Measurements from ENCODE around the gene AKAP8.
"Not testable (repeated sequence)": the region's sequence is repeated elsewhere in the genome, so short reads cannot be mapped to it uniquely, and the experiment has no call there.

Gene AKAP8

GRCh38 chr19:15353908-15354307, 25.7 kb downstream of the AKAP8 start:
- peaks cover 41% of the 10 kb centered on the region for H3K36me3 ChIP-seq (ENCODE audit: insufficient read depth, low read length)
- no peak overlapping the region for H3K9ac ChIP-seq (ENCODE audit: insufficient read length)
- TF ChIP-seq EZH2 (IDR thresholded peaks at IDR 0.05) (no peak), FOXP2 (optimal IDR thresholded peaks at IDR 0.05; ENCODE audit: control extremely low read depth, extremely low read length, insufficient read depth) (no peak), POLR2AphosphoS5 (IDR thresholded peaks at IDR 0.05; ENCODE audit: borderline replicate concordance, low read depth, low read length) (no peak)
- H3K27ac ChIP-seq, result no peak overlapping the region
- H3K4me3 ChIP-seq, result no peak overlapping the region
- H3K9me3 ChIP-seq (ENCODE audit: low read depth, low read length), result no peaks in the 10 kb centered on the region
- no peak for DNase-seq (ENCODE audit: low read depth, low spot score)

DNA sequence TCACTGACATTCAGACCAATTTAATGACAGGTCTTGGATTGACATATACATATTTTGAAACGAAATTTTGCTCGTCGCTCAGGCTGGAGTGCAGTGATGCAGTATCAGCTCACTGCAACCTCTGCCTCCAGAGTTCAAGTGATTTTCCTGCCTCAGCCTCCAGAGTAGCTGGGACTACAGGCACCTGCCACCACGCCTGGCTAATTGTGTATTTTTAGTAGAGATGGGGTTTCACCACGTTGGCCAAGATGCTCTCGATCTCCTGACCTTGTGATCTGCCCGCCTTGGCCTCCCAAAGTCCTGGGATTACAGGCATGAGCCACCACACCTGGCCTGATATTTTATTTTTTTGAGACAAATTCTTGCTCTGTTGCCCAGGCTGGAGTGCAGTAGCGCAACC, 27.1 kb downstream of the AKAP8 start:
- not testable (repeated sequence) for H3K27ac ChIP-seq; DNase-seq (ENCODE audit: low read depth, low spot score); H3K4me3 ChIP-seq; H3K9me3 ChIP-seq (ENCODE audit: low read depth, low read length); H3K9ac ChIP-seq (ENCODE audit: insufficient read length)
- H3K36me3 ChIP-seq (ENCODE audit: insufficient read depth, low read length), result peaks cover 28% of the 10 kb centered on the region

DNA sequence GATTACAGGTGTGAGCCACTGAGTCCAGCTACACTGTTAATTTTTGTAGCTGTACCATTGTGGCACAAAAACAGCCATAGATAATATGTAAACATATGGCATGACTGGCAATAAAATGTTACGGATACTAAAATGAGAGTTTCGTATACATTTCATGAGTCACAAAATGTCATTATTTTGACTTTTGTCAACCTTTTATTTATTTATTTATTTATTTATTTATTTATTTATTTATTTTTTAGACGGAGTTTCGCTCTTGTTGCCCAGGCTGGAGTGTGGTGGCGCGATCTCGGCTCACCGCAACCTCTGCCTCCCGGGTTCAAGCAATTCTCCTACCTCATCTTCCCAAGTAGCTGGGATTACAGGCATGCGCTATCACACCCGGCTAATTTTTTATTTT, 38.3 kb downstream of the AKAP8 start:
- H3K9me3 ChIP-seq (ENCODE audit: low read depth, low read length); H3K27ac ChIP-seq; DNase-seq (ENCODE audit: low read depth, low spot score); H3K9ac ChIP-seq (ENCODE audit: insufficient read length); H3K36me3 ChIP-seq (ENCODE audit: insufficient read depth, low read length); H3K4me3 ChIP-seq: not testable (repeated sequence)

DNA sequence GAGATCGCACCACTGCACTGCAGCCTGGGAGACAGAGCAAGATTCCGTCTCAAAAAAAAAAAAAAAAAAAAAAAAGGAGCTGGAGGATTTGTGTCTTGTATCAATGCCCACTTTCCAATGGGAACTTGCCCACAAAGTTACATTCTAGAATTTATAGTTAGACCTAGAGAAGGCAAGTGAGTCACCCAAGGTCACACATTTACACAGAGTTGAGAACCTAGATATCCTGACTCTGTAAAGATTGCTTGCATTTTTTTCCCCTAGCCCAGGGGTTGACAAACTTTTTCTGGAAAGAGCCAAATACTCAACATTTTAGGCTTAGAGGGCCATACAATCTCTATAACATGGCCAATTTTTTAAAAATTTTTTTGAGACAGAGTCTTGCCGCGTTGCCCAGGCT, 39.5 kb downstream of the AKAP8 start:
- DNase-seq (ENCODE audit: low read depth, low spot score), result no peak
- no peaks in the 10 kb centered on the region for H3K9me3 ChIP-seq (ENCODE audit: low read depth, low read length)
- no peak overlapping the region for H3K27ac ChIP-seq
- H3K9ac ChIP-seq (ENCODE audit: insufficient read length), result no peak overlapping the region
- H3K36me3 ChIP-seq (ENCODE audit: insufficient read depth, low read length), result peaks cover 2% of the 10 kb centered on the region; the same call in 1 of the 2 replicates
- TF ChIP-seq POLR2AphosphoS5 (IDR thresholded peaks at IDR 0.05; ENCODE audit: borderline replicate concordance, low read depth, low read length) (no peak), EZH2 (IDR thresholded peaks at IDR 0.05) (no peak), FOXP2 (optimal IDR thresholded peaks at IDR 0.05; ENCODE audit: control extremely low read depth, extremely low read length, insufficient read depth) (no peak)
- no peak overlapping the region for H3K4me3 ChIP-seq

DNA sequence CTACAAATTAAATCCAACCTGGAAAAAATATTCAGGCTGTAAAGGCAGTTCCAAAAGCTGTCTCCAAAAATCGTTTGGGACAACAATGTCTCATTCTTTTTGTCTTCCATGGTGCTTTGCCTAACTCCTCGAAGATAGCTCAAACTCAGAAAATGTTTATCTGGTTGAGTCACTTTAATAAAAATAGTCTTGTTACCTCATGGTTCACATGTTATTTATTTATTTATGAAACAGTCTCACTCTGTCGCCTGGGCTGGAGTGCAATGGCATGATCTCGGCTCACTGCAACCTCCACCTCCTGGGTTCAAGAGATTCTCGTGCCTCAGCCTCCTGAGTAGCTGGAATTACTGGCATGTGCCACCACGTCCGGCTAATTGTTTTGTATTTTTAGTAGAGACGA, 42.4 kb downstream of the AKAP8 start:
- Histone ChIP-seq H3K9ac (ENCODE audit: insufficient read length) (no peak overlapping the region), H3K36me3 (ENCODE audit: insufficient read depth, low read length) (no peaks in the 10 kb centered on the region), H3K27ac (no peak overlapping the region), H3K9me3 (ENCODE audit: low read depth, low read length) (no peaks in the 10 kb centered on the region), H3K4me3 (no peak overlapping the region)
- TF ChIP-seq POLR2AphosphoS5 (IDR thresholded peaks at IDR 0.05; ENCODE audit: borderline replicate concordance, low read depth, low read length), result no peak
- no peak for DNase-seq (ENCODE audit: low read depth, low spot score)

- not testable (repeated sequence) for H3K9me3 ChIP-seq (ENCODE audit: low read depth, low read length); H3K36me3 ChIP-seq (ENCODE audit: insufficient read depth, low read length); DNase-seq (ENCODE audit: low read depth, low spot score); H3K4me3 ChIP-seq; H3K27ac ChIP-seq; H3K9ac ChIP-seq (ENCODE audit: insufficient read length)
Observed at GRCh38 chr19:15335992-15336391, 43.6 kb downstream of the AKAP8 start.

DNA sequence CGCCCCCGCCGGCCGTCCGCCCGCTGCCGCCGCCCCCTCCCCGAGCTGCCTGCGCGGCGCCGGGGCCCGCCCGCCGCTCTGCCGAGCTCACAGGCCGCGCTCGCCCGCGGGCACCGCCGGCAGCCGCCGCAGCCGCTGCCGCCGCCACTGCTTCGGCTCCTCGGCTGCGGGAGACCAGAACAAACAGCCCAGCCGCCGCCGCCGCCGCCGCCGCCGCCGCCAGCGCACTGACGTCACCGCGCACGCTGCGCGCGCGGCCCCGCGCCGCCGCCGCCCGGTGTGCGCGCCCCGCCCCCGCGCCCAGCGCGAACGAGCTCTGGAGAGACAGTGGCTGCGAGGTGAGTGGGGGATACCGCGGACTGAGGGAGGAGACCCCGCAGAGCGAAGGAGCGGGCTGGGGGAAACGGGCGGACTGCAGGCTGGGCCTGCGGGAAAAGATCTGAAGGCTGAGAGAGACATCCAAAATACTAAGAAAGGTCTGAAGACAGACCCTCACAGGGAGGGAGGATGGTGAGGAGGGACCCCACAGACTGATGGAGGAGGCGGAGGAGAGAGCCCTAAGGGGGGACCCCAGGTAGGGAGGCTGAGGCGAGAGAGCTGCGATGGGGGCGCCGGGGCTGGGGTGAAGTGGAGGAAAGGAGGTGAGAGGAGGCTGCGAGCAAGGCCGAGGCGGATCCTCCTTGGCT, 47.1 kb downstream of the AKAP8 start, which contains the start of gene BRD4:
Gene BRD4, minus strand, starts transcription at position 229 of the 686 bp plus-strand sequence. CDS start 59,440 bp downstream, outside the sequence.
- peak; percentile 71 for TF ChIP-seq POLR2AphosphoS5 (IDR thresholded peaks at IDR 0.05; ENCODE audit: borderline replicate concordance, low read depth, low read length)
- TF ChIP-seq EZH2 (IDR thresholded peaks at IDR 0.05), result no peak
- H3K9ac ChIP-seq (ENCODE audit: insufficient read length), result peak within 1 kb of the TSS; percentile 93
- H3K36me3 ChIP-seq (ENCODE audit: insufficient read depth, low read length), result no peaks in the 10 kb centered on the region
- H3K9me3 ChIP-seq (ENCODE audit: low read depth, low read length), result no peaks in the 10 kb centered on the region
- H3K4me3 ChIP-seq, result peak within 1 kb of the TSS; percentile 98
- peak within 1 kb of the TSS; percentile 78; the same call in 1 of the 2 replicates for H3K27ac ChIP-seq
- no peak for DNase-seq (ENCODE audit: low read depth, low spot score)

DNA sequence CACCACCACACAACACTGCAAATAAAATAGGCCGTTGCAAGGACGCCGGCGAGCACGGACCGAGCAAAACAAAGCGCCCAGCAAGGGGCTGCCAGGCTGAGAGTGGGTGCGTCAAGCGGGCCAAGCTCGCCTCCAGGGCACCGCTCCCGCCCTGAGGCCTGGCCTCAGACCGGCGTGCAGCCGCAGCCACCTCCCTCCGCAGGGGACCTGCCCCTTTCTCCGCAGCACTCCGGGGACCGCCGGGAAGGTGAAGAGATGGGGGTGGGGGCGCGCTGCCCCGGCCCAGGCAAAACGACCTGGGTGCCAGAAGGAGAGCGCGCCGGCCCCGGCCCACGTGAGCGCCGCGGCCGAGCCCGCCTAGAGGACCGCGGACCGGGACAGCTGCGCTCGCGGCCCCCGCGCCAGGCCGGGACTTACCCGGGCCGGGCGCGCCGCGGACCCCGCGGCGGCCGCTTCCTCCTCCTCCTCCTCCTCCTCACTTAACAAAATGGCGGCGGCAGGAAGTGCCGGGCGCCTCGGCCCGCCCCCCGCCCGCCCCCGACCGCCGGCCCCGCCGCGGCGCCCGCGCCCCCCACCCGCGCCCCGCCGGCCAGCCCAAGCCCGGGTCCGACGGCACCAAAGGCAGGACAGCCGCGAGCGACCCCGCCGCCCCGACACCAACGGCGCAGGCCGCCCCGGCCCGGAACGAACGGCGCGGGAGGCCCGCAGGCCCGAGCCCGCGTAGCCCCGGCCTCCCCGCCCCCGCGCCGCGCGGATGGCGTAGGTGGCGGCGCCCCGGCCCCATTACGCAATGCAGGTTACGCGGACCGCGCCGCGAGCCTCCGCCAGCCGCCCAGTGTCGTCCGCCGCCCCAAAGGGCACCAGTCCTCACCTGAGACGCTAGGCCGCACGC, 47.9 kb downstream of the AKAP8 start:
- Histone ChIP-seq H3K36me3 (ENCODE audit: insufficient read depth, low read length) (no peaks in the 10 kb centered on the region), H3K9me3 (ENCODE audit: low read depth, low read length) (no peaks in the 10 kb centered on the region), H3K4me3 (peak overlapping the region; percentile 98), H3K9ac (ENCODE audit: insufficient read length) (peak overlapping the region; percentile 93), H3K27ac (peak overlapping the region; percentile 78; the same call in 1 of the 2 replicates)
- TF ChIP-seq EZH2 (IDR thresholded peaks at IDR 0.05) (no peak), POLR2AphosphoS5 (IDR thresholded peaks at IDR 0.05; ENCODE audit: borderline replicate concordance, low read depth, low read length) (no peak), FOXP2 (optimal IDR thresholded peaks at IDR 0.05; ENCODE audit: control extremely low read depth, extremely low read length, insufficient read depth) (no peak)
- DNase-seq (ENCODE audit: low read depth, low spot score), result no peak

Measured in SK-N-MC (cell line).